Measurements from ENCODE around the gene ADIPOR2. TPM values are rescaled to one million over a fixed set of nuclear protein-coding genes. Genes with fewer than 3 reads are reported as not detected.

The ADIPOR2 gene
- total RNA-seq, 1 experiment from 2014 or later: 45.3 TPM

DNA sequence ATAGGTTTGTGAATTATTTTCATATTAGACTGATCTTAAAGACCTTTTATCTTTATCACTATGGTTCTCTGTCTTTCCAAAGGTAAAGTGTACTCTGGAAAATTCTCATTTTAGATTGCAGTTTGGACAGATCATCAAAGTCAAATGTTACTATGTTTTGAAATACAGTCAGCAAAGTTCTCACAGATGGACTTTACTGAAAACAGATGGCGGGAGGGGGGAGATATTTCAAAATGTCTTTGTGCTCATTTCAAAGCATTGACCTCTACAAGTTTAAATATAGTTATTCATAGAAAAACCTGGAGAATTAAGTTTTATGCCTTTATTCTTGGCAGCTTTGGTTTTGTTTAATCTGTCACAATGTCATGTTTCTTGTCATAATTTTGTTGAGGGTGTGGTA, 77.7 kb downstream of the ADIPOR2 start:
- Histone ChIP-seq H2BK120ac (ENCODE audit: low read depth, low read length, poor library complexity, severe bottlenecking) (no peak overlapping the region), H3K56ac (ENCODE audit: insufficient read length, low read depth, low read length) (no peak overlapping the region), H3K23ac (ENCODE audit: insufficient read length, low read depth, low read length) (no peak overlapping the region), H4K5ac (ENCODE audit: insufficient read length, low read depth, low read length) (no peak overlapping the region), H2BK20ac (ENCODE audit: low read depth, low read length, poor library complexity, severe bottlenecking) (no peak overlapping the region), H3T11ph (ENCODE audit: low read length) (no peak overlapping the region), H3K27me3 (ENCODE audit: insufficient read depth, low read length) (no peaks in the 10 kb centered on the region), H2BK5ac (ENCODE audit: insufficient read length, low read length) (no peak overlapping the region), H3K9ac (ENCODE audit: extremely low read depth, insufficient read length, low read length) (no peak overlapping the region), H4K20me1 (ENCODE audit: control insufficient read depth, insufficient read depth, insufficient read length) (no peaks in the 10 kb centered on the region), H2AK5ac (ENCODE audit: insufficient read length, low read length) (no peak overlapping the region), H3K4ac (ENCODE audit: low read depth, low read length) (no peak overlapping the region), H3K79me1 (ENCODE audit: insufficient read depth, low read depth, low read length, poor library complexity, severe bottlenecking) (peaks cover 3% of the 10 kb centered on the region), H3K18ac (ENCODE audit: insufficient read length, low read depth, low read length) (no peak overlapping the region), H4K8ac (replicated peaks; ENCODE audit: insufficient read length, low read depth, low read length) (no peak overlapping the region), H3K23me2 (ENCODE audit: insufficient read length, low read depth, low read length, poor library complexity, severe bottlenecking) (no peaks in the 10 kb centered on the region), H2AFZ (ENCODE audit: low read length) (no peak overlapping the region), H3K4me2 (ENCODE audit: insufficient read depth, insufficient read length, low read length) (no peak overlapping the region), H3K4me1 (ENCODE audit: insufficient read depth, low read length) (no peaks in the 10 kb centered on the region), H3K14ac (ENCODE audit: insufficient read depth, low read length) (no peak overlapping the region), H2BK12ac (ENCODE audit: insufficient read length, low read depth, low read length) (no peak overlapping the region), H3K27ac (ENCODE audit: insufficient read length, low read depth, low read length) (no peak overlapping the region), H3K79me2 (ENCODE audit: insufficient read depth, low read length) (peaks cover 2% of the 10 kb centered on the region; the same call in 1 of the 2 replicates), H4K91ac (ENCODE audit: insufficient read length, low read depth, low read length) (no peak overlapping the region), H3K9me3 (ENCODE audit: control insufficient read depth, low read depth, low read length) (no peaks in the 10 kb centered on the region), H2BK15ac (ENCODE audit: low read depth, low read length) (no peak overlapping the region)
- peaks cover 8 to 15% of the 10 kb centered on the region in 2 experiments for H3K4me1 Mint-ChIP-seq
- no CpG with 5 or more reads among the region's 1 CpG for WGBS (ENCODE audit: extremely low coverage, insufficient read length, low lambda C conversion rate)
- no peaks in the 10 kb centered on the region for H3K27me3 Mint-ChIP-seq (ENCODE audit: low read depth)
- H3K27ac Mint-ChIP-seq: no peak overlapping the region
- TF ChIP-seq, protein P1, sequence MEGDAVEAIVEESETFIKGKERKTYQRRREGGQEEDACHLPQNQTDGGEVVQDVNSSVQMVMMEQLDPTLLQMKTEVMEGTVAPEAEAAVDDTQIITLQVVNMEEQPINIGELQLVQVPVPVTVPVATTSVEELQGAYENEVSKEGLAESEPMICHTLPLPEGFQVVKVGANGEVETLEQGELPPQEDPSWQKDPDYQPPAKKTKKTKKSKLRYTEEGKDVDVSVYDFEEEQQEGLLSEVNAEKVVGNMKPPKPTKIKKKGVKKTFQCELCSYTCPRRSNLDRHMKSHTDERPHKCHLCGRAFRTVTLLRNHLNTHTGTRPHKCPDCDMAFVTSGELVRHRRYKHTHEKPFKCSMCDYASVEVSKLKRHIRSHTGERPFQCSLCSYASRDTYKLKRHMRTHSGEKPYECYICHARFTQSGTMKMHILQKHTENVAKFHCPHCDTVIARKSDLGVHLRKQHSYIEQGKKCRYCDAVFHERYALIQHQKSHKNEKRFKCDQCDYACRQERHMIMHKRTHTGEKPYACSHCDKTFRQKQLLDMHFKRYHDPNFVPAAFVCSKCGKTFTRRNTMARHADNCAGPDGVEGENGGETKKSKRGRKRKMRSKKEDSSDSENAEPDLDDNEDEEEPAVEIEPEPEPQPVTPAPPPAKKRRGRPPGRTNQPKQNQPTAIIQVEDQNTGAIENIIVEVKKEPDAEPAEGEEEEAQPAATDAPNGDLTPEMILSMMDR (conservative IDR thresholded peaks at IDR 0.05): no peak
- DNase-seq: no peak
- no peaks in the 10 kb centered on the region for H3K9me3 Mint-ChIP-seq
- no peak overlapping the region for H3K4me3 Mint-ChIP-seq
- H3K36me3 Mint-ChIP-seq (ENCODE audit: insufficient read depth in 1 of 3, low read depth in 3 of 3): peaks cover 0 to 8% (median 5%) of the 10 kb centered on the region in 3 experiments; a peak in 4 of 7 replicates
